Right lobe of liver (tissue), 4 donors: Measurements from ENCODE around the gene SERTAD4.

ENCODE experiments used
- CTCF ChIP-seq, 4 donors: fragments of 200-600 bp in 3 of 4; fragments of 450-650 bp in 1 of 4; IDR thresholded peaks; one replicate each; pipeline versions ENCODE4 v1.5.1 to v1.8.0; 2016 to 2022; ENCODE audit warnings: antibody characterized with exemption in 4 of 4, mild to moderate bottlenecking in 2 of 4
- POLR2A ChIP-seq: fragments of 450-650 bp; IDR thresholded peaks from one replicate; pipeline ENCODE4 v1.6.1; 2017; ENCODE audit warnings: antibody characterized with exemption, mild to moderate bottlenecking
- donor health status: DM: no; HTN: no; CAD: no.
- donor health status: DM: no; HTN: no; CAD: no.
- donor health status: DM: no; HTN: yes; CAD: no.

- TF ChIP-seq CTCF (IDR thresholded peaks at IDR 0.05) (no peak), POLR2A (no peak)
These were observed 4.9 kb downstream of the SERTAD4 start for GRCh38 chr1:210237479-210237878.
